ENCODE results near the gene CGB1. TPM values are rescaled to one million over a fixed set of nuclear protein-coding genes. Genes with fewer than 3 reads are reported as not detected.

Gene CGB1
- total and polyA plus RNA-seq, 2 experiments from 2014 or later, result 3.2 TPM; not detected in 1

- H3K27me3 ChIP-seq (replicated peaks; ENCODE audit: insufficient read depth), result no peaks in the 10 kb centered on the region
- H3K9ac ChIP-seq, result peak overlapping the region; percentile 99
- H3K27ac ChIP-seq, result peak overlapping the region; percentile 96
- H3K9me3 ChIP-seq (ENCODE audit: low read depth), result no peaks in the 10 kb centered on the region
- no peaks in the 10 kb centered on the region for H3K9me2 ChIP-seq (ENCODE audit: insufficient read depth)
- peak overlapping the region; percentile 97 for H3K4me3 ChIP-seq
- peak overlapping the region; percentile 92 for H3K4me2 ChIP-seq (ENCODE audit: unreplicated experiment)
- H3F3A ChIP-seq (ENCODE audit: insufficient read depth), result 0 out of 2 replicates have a peak, but pooled peaks cover 5% of the 10 kb centered on the region
- WGBS, 2 experiments (ENCODE audit: low coverage in 1 of 2, low lambda C conversion rate in 2 of 2, missing lambda C conversion rate in 2 of 2), result 3% methylated on average over 7 to 8 of the region's 8 CpGs
- peak; percentile 92 for DNase-seq
- in situ Hi-C loops (cut with MboI), result no loop called here
- H4K20me1 ChIP-seq (ENCODE audit: insufficient read depth), result 0 out of 2 replicates have a peak, but pooled peaks cover 4% of the 10 kb centered on the region
- H3K79me2 ChIP-seq (ENCODE audit: insufficient read depth), result peaks cover 87% of the 10 kb centered on the region
- peaks cover 17% of the 10 kb centered on the region; the same call in 1 of the 2 replicates for H3K4me1 ChIP-seq (ENCODE audit: insufficient read depth)
- peaks cover 14% of the 10 kb centered on the region; the same call in 1 of the 2 replicates for H3K36me3 ChIP-seq (ENCODE audit: low read depth)
- TF ChIP-seq EZH2phosphoT487 (IDR thresholded peaks at IDR 0.05; ENCODE audit: insufficient read depth, low read depth) (no peak), EZH2 (IDR thresholded peaks at IDR 0.05; ENCODE audit: insufficient read depth, poor library complexity, severe bottlenecking) (no peak)
- peak overlapping the region; percentile 64 for H2AFZ ChIP-seq
Measured at GRCh38 chr19:48991873-48992580, 44.7 kb downstream of the CGB1 start.

DNA sequence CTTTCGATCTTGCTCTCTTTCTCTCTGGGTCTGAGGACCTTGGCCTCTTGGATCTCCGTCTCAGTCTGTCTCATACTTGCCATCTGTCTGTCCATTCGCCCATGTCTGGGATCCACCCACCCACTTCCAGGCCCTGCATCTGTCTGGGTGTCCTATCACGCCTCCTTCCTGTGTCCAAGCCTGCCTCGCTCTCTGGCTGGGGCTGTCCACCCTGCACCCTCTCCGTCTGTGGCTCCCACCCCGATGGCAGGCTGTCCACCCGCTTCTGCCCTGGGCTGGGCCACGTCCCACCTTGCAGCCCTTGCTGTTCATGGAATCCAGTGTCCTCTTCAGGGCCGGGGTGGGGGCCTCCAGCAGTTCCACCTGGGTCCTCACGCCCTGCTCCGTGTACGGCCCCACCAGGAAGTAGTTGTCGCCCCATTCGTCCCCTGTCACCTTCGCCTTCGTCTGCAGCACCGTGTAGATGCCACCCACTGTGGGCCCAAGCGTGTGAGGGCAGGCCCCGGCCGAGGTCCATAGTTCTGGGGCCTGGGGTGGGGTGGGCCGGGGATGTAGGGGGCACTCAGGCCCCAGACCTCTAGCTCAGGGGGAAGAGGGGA is 45.6 kb downstream of the CGB1 start:
- Histone ChIP-seq H3K9me2 (ENCODE audit: insufficient read depth) (no peaks in the 10 kb centered on the region), H2AFZ (no peak overlapping the region), H4K20me1 (ENCODE audit: insufficient read depth) (0 out of 2 replicates have a peak, but pooled peaks cover 4% of the 10 kb centered on the region), H3K4me3 (peak overlapping the region; percentile 97), H3K9ac (peak overlapping the region; percentile 99), H3K9me3 (ENCODE audit: low read depth) (no peaks in the 10 kb centered on the region), H3K4me2 (ENCODE audit: unreplicated experiment) (peak overlapping the region; percentile 92), H3K36me3 (ENCODE audit: low read depth) (peaks cover 21% of the 10 kb centered on the region; the same call in 1 of the 2 replicates), H3K79me2 (ENCODE audit: insufficient read depth) (peaks cover 82% of the 10 kb centered on the region), H3K27me3 (replicated peaks; ENCODE audit: insufficient read depth) (no peaks in the 10 kb centered on the region), H3K4me1 (ENCODE audit: insufficient read depth) (peaks cover 17% of the 10 kb centered on the region; the same call in 1 of the 2 replicates), H3K27ac (no peak overlapping the region), H3F3A (ENCODE audit: insufficient read depth) (0 out of 2 replicates have a peak, but pooled peaks cover 5% of the 10 kb centered on the region)
- in situ Hi-C loops (cut with MboI), result no loop called here
- TF ChIP-seq EZH2 (IDR thresholded peaks at IDR 0.05; ENCODE audit: insufficient read depth, poor library complexity, severe bottlenecking) (no peak), EZH2phosphoT487 (IDR thresholded peaks at IDR 0.05; ENCODE audit: insufficient read depth, low read depth) (no peak)
- 74% methylated on average over 19 to 22 of the region's 22 CpGs for WGBS, 2 experiments (ENCODE audit: low coverage in 1 of 2, low lambda C conversion rate in 2 of 2, missing lambda C conversion rate in 2 of 2)
- no peak for DNase-seq

GRCh38 chr19:48990400-48990799 is 46.3 kb downstream of the CGB1 start:
- in situ Hi-C loops (cut with MboI), result no loop called here
- 61 to 67% methylated on average over 4 of the region's 4 CpGs for WGBS, 2 experiments (ENCODE audit: low coverage in 1 of 2, low lambda C conversion rate in 2 of 2, missing lambda C conversion rate in 2 of 2)
- peak; percentile 36 for DNase-seq
- Histone ChIP-seq H3K9ac (peak overlapping the region; percentile 20; the same call in 1 of the 2 replicates), H2AFZ (no peak overlapping the region), H3K9me2 (ENCODE audit: insufficient read depth) (no peaks in the 10 kb centered on the region), H3K36me3 (ENCODE audit: low read depth) (peaks cover 24% of the 10 kb centered on the region; the same call in 1 of the 2 replicates), H3K4me2 (ENCODE audit: unreplicated experiment) (peak overlapping the region; percentile 11), H3K4me3 (no peak overlapping the region), H3K27ac (no peak overlapping the region), H3K4me1 (ENCODE audit: insufficient read depth) (peaks cover 17% of the 10 kb centered on the region; the same call in 1 of the 2 replicates), H3F3A (ENCODE audit: insufficient read depth) (0 out of 2 replicates have a peak, but pooled peaks cover 5% of the 10 kb centered on the region), H3K9me3 (ENCODE audit: low read depth) (no peaks in the 10 kb centered on the region), H4K20me1 (ENCODE audit: insufficient read depth) (0 out of 2 replicates have a peak, but pooled peaks cover 4% of the 10 kb centered on the region), H3K27me3 (replicated peaks; ENCODE audit: insufficient read depth) (no peaks in the 10 kb centered on the region), H3K79me2 (ENCODE audit: insufficient read depth) (peaks cover 75% of the 10 kb centered on the region)
- no peak for TF ChIP-seq EZH2phosphoT487 (IDR thresholded peaks at IDR 0.05; ENCODE audit: insufficient read depth, low read depth)
- no peak for TF ChIP-seq EZH2 (IDR thresholded peaks at IDR 0.05; ENCODE audit: insufficient read depth, poor library complexity, severe bottlenecking)

- H3K9ac ChIP-seq, result peak overlapping the region; percentile 20; the same call in 1 of the 2 replicates
- DNase-seq, result no peak
- peaks cover 69% of the 10 kb centered on the region for H3K79me2 ChIP-seq (ENCODE audit: insufficient read depth)
- no peak overlapping the region for H3K27ac ChIP-seq
- H3K4me1 ChIP-seq (ENCODE audit: insufficient read depth), result peaks cover 14% of the 10 kb centered on the region; the same call in 1 of the 2 replicates
- no peak overlapping the region for H3K4me2 ChIP-seq (ENCODE audit: unreplicated experiment)
- H3F3A ChIP-seq (ENCODE audit: insufficient read depth), result 0 out of 2 replicates have a peak, but pooled peaks cover 5% of the 10 kb centered on the region
- no peak overlapping the region for H3K4me3 ChIP-seq
- H3K36me3 ChIP-seq (ENCODE audit: low read depth), result peaks cover 30% of the 10 kb centered on the region
- no peaks in the 10 kb centered on the region for H3K27me3 ChIP-seq (replicated peaks; ENCODE audit: insufficient read depth)
- H3K9me3 ChIP-seq (ENCODE audit: low read depth), result no peaks in the 10 kb centered on the region
- TF ChIP-seq EZH2phosphoT487 (IDR thresholded peaks at IDR 0.05; ENCODE audit: insufficient read depth, low read depth) (no peak), EZH2 (IDR thresholded peaks at IDR 0.05; ENCODE audit: insufficient read depth, poor library complexity, severe bottlenecking) (no peak)
- 69 to 80% methylated on average over 14 to 17 of the region's 17 CpGs for WGBS, 2 experiments (ENCODE audit: low coverage in 1 of 2, low lambda C conversion rate in 2 of 2, missing lambda C conversion rate in 2 of 2)
- 0 out of 2 replicates have a peak, but pooled peaks cover 4% of the 10 kb centered on the region for H4K20me1 ChIP-seq (ENCODE audit: insufficient read depth)
- no peak overlapping the region for H2AFZ ChIP-seq
- in situ Hi-C loops (cut with MboI), result no loop called here
- H3K9me2 ChIP-seq (ENCODE audit: insufficient read depth), result no peaks in the 10 kb centered on the region
Measured at GRCh38 chr19:48989701-48990291, 46.9 kb downstream of the CGB1 start.
